Prostate gland (tissue), 2 donors: Measurements from ENCODE around the gene ZFP1. TPM values are rescaled to one million over a fixed set of nuclear protein-coding genes. Genes with fewer than 3 reads are reported as not detected.

ENCODE experiments used
- DNase-seq: peaks from one replicate; pipeline ENCODE4 v3.0.0-alpha.2; 2019; ENCODE audit warnings: low spot score
- H3K27ac ChIP-seq, 2 donors: fragments of 200-600 bp; sonication (generic); 2 replicates each; pipeline ENCODE4 v1.5.1; 2017 to 2019
- H3K27me3 ChIP-seq: fragments of 200-600 bp; sonication (generic); replicated peaks from 2 replicates; pipeline ENCODE4 v1.5.1; 2019; ENCODE audit not compliant: insufficient read depth
- H3K36me3 ChIP-seq, 2 donors: fragments of 200-600 bp; sonication (generic); 1 replicate in 1 of 2; 2 replicates in 1 of 2; pipeline versions ENCODE4 v1.5.1 to v1.8.1; 2017 to 2019
- H3K4me1 ChIP-seq: fragments of 200-600 bp; sonication (generic); replicated peaks from 2 replicates; pipeline ENCODE4 v1.5.1; 2019
- H3K4me3 ChIP-seq, 2 donors: fragments of 200-600 bp; sonication (generic); 2 replicates each; pipeline ENCODE4 v1.5.1; 2017 to 2019
- H3K9me3 ChIP-seq: fragments of 200-600 bp; sonication (generic); 2 replicates; pipeline ENCODE4 v1.5.1; 2017
- POLR2A ChIP-seq: fragments of 450-650 bp; IDR thresholded peaks from one replicate; pipeline ENCODE4 v1.6.1; 2016; ENCODE audit warnings: antibody characterized with exemption, mild to moderate bottlenecking
- POLR2AphosphoS5 ChIP-seq: sonication (generic); formaldehyde crosslinking; IDR thresholded peaks from one replicate; pipeline ENCODE4 v1.6.1; 2017; ENCODE audit warnings: antibody characterized with exemption
- WGBS: methylation state at CpG from one replicate; pipeline ENCODE4 v1.1.5; 2018; 5-methylcytosine and 5-hydroxymethylcytosine counted together
- intact Hi-C: fragments of 100-400 bp; cut with DNase I; formaldehyde crosslinking; loops from one replicate; pipeline ENCODE4 v1.14.2; 2022
- total RNA-seq, 2 donors: library from RNA; depleted of rRNA; stranded (reverse); fragments of >200 nt; gene quantifications; one replicate each; pipeline ENCODE4 v1.1.0, GENCODE V29; 2016
- TF ChIP-seq, protein P1 (sequence below), 4 experiments: fragments of 200-600 bp in 2 of 4; fragments of 450-650 bp in 2 of 4; sonication (generic) in 2 of 4; IDR thresholded peaks; 1 replicate in 3 of 4; 2 replicates in 1 of 4; pipeline ENCODE4 v1.5.1; 2016 to 2019; ENCODE audit warnings: antibody characterized with exemption in 4 of 4, mild to moderate bottlenecking in 2 of 4, moderate library complexity in 2 of 4

ZFP1 gene
- total RNA-seq, 2 donors from 2014 or later, result 9.8 to 10.3 TPM

- intact Hi-C loops, result loop anchor here (10.0 kb wide), 1 partner anchor 568 kb away; no protein-coding TSS in a partner anchor
- no peak overlapping the region for H3K27ac ChIP-seq
- H3K36me3 ChIP-seq, result no peaks in the 10 kb centered on the region
- H3K27me3 ChIP-seq, result no peaks in the 10 kb centered on the region
- H3K9me3 ChIP-seq, result no peaks in the 10 kb centered on the region
- DNase-seq, result no peak
- H3K4me1 ChIP-seq, result no peaks in the 10 kb centered on the region
- 92% methylated on average over 8 of the region's 9 CpGs for WGBS
- no peak overlapping the region for H3K4me3 ChIP-seq
- TF ChIP-seq POLR2A, result no peak
- TF ChIP-seq POLR2AphosphoS5, result no peak
- TF ChIP-seq, protein P1, sequence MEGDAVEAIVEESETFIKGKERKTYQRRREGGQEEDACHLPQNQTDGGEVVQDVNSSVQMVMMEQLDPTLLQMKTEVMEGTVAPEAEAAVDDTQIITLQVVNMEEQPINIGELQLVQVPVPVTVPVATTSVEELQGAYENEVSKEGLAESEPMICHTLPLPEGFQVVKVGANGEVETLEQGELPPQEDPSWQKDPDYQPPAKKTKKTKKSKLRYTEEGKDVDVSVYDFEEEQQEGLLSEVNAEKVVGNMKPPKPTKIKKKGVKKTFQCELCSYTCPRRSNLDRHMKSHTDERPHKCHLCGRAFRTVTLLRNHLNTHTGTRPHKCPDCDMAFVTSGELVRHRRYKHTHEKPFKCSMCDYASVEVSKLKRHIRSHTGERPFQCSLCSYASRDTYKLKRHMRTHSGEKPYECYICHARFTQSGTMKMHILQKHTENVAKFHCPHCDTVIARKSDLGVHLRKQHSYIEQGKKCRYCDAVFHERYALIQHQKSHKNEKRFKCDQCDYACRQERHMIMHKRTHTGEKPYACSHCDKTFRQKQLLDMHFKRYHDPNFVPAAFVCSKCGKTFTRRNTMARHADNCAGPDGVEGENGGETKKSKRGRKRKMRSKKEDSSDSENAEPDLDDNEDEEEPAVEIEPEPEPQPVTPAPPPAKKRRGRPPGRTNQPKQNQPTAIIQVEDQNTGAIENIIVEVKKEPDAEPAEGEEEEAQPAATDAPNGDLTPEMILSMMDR (IDR thresholded peaks at IDR 0.05), result no peak
Measured at GRCh38 chr16:75196836-75197235, 48.5 kb downstream of the ZFP1 start.

DNA sequence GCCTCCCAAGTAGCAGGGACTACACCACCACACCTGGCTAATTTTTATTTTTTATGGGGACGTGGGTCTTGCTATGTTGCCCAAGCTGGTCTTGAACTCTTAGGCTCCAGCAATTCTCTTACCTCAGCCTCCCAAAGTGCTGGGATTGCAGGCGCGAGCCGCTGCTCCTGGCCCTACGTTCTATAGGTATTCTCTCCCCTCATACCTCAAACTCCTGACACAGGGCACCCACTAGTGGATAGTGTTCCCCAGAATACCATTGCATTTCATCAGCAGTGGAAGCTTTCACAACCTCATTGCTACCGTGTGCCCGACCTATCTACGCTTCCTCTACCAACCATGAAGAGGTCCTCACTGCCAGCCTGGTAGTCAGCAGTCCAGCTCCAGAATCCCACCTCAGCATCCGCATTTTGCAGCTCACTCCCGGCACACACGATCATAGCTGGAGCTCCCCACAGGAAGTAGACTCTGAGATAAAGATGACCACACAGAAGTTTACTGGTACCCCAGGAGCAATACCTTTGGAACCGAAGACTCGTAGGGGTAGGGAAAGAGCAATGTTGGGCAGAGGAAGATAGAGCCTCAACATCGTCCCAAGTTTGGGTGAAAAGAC is 49.3 kb downstream of the ZFP1 start:
- H3K27ac ChIP-seq, result no peak overlapping the region
- DNase-seq, result no peak
- intact Hi-C loops, result loop anchor here (2.0 to 10.0 kb wide), 2 partner anchors 205 to 567 kb away; no protein-coding TSS in a partner anchor

DNA sequence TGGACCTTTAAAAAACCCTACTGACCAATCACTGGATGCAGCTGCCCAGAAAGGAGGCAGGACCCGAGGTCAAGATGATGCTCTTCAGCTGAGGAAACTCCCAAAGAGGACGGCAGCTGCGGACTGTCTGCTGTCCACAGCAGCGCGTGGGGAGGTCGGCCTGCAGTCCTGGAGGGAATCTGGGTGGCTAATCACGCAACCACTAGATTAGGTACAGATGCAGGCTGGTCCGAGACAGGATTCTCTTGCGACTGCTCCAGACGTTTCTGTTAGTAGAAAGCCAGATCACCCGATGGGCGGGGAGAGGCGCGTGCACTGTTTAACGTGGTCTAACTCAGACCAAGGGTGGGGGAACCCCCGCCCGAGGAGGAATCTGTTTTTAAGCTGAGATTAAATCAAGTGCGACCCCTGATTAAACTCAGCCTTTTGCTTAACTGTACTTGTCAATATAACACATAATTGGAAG is 49.8 kb downstream of the ZFP1 start:
- intact Hi-C loops, result loop anchor here (2.0 to 10.0 kb wide), 2 partner anchors 205 to 567 kb away; no protein-coding TSS in a partner anchor
- Histone ChIP-seq H3K4me1 (no peaks in the 10 kb centered on the region), H3K27me3 (no peaks in the 10 kb centered on the region), H3K27ac (no peak overlapping the region), H3K9me3 (no peaks in the 10 kb centered on the region), H3K36me3 (no peaks in the 10 kb centered on the region), H3K4me3 (no peak overlapping the region)
- TF ChIP-seq POLR2AphosphoS5, result no peak
- TF ChIP-seq POLR2A, result no peak
- TF ChIP-seq, protein P1 (IDR thresholded peaks at IDR 0.05), result no peak
- WGBS, result 27% methylated on average over 18 of the region's 18 CpGs
- DNase-seq, result no peak

More for the DNA sequence above, 49.3 kb downstream of the ZFP1 start:
- Histone ChIP-seq H3K36me3 (no peaks in the 10 kb centered on the region), H3K4me3 (no peak overlapping the region), H3K4me1 (no peaks in the 10 kb centered on the region), H3K9me3 (no peaks in the 10 kb centered on the region), H3K27me3 (no peaks in the 10 kb centered on the region)
- TF ChIP-seq POLR2A (no peak), POLR2AphosphoS5 (no peak)
- TF ChIP-seq, protein P1 (IDR thresholded peaks at IDR 0.05), result no peak
- WGBS, result 65% methylated on average over 14 of the region's 14 CpGs

GRCh38 chr16:75202069-75202590 is 53.8 kb downstream of the ZFP1 start:
- H3K36me3 ChIP-seq, result no peaks in the 10 kb centered on the region
- 92% methylated on average over 13 of the region's 13 CpGs for WGBS
- TF ChIP-seq, protein P1 (IDR thresholded peaks at IDR 0.05), result no peak
- TF ChIP-seq POLR2A (no peak), POLR2AphosphoS5 (no peak)
- H3K4me3 ChIP-seq, result no peak overlapping the region
- no peaks in the 10 kb centered on the region for H3K27me3 ChIP-seq
- DNase-seq, result no peak
- intact Hi-C loops, result no loop called here
- H3K4me1 ChIP-seq, result no peaks in the 10 kb centered on the region
- no peaks in the 10 kb centered on the region for H3K9me3 ChIP-seq
- H3K27ac ChIP-seq, result no peak overlapping the region

- Histone ChIP-seq H3K9me3 (no peaks in the 10 kb centered on the region), H3K36me3 (no peaks in the 10 kb centered on the region), H3K4me1 (no peaks in the 10 kb centered on the region), H3K4me3 (no peak overlapping the region), H3K27ac (no peak overlapping the region), H3K27me3 (no peaks in the 10 kb centered on the region)
- no peak for DNase-seq
- WGBS, result 86% methylated on average over 12 of the region's 12 CpGs
- intact Hi-C loops, result no loop called here
- TF ChIP-seq, protein P1 (IDR thresholded peaks at IDR 0.05), result no peak
- no peak for TF ChIP-seq POLR2A
- no peak for TF ChIP-seq POLR2AphosphoS5
Measured at GRCh38 chr16:75203096-75203495, 54.8 kb downstream of the ZFP1 start.
